Measurements from ENCODE around the gene KLHL26. TPM values are rescaled to one million over a fixed set of nuclear protein-coding genes. Genes with fewer than 3 reads are reported as not detected.

Gene KLHL26, protein sequence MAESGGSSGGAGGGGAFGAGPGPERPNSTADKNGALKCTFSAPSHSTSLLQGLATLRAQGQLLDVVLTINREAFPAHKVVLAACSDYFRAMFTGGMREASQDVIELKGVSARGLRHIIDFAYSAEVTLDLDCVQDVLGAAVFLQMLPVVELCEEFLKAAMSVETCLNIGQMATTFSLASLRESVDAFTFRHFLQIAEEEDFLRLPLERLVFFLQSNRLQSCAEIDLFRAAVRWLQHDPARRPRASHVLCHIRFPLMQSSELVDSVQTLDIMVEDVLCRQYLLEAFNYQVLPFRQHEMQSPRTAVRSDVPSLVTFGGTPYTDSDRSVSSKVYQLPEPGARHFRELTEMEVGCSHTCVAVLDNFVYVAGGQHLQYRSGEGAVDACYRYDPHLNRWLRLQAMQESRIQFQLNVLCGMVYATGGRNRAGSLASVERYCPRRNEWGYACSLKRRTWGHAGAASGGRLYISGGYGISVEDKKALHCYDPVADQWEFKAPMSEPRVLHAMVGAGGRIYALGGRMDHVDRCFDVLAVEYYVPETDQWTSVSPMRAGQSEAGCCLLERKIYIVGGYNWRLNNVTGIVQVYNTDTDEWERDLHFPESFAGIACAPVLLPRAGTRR
- 2.4 to 4.7 TPM (median 2.9 TPM) in 5 replicates for total RNA-seq (2022; extraction: Qiagen RNA extraction; ENCODE audit: low read depth)

DNA sequence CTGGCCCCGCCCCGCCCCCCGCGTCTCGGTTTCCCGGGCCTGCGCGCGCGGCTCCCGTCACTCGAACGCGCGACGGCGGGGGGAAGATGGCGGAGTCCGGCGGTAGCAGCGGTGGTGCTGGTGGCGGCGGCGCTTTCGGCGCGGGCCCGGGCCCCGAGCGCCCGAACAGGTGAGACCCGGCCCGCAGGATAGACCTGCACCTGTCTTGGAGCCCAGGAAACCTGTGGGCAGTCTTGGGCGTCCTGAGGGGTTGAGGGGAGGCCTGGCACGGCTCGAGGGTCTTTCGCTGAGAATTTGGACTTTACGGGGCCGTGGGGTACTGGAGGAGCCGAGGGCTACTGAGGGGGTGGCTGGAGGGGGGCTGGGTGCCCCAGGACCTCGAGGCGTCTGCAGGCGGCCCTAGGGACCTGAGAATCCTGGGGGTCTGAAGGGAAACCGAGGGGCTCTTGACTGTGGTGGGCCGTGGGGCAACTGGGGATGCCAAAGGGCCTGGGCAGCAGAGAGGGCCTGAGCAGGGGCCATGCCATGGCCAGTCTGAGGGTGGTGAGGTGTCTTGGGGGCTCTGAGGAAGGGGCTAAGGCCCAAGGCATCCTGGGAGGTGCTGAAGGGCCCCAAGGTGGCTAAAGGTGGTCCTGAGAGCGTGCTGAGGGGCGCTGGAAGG lies at the start of gene KLHL26:
Gene KLHL26, plus strand, starts transcription at position 60 of the 661 bp plus-strand sequence. Its CDS starts 27 bp downstream, at position 87.

DNA sequence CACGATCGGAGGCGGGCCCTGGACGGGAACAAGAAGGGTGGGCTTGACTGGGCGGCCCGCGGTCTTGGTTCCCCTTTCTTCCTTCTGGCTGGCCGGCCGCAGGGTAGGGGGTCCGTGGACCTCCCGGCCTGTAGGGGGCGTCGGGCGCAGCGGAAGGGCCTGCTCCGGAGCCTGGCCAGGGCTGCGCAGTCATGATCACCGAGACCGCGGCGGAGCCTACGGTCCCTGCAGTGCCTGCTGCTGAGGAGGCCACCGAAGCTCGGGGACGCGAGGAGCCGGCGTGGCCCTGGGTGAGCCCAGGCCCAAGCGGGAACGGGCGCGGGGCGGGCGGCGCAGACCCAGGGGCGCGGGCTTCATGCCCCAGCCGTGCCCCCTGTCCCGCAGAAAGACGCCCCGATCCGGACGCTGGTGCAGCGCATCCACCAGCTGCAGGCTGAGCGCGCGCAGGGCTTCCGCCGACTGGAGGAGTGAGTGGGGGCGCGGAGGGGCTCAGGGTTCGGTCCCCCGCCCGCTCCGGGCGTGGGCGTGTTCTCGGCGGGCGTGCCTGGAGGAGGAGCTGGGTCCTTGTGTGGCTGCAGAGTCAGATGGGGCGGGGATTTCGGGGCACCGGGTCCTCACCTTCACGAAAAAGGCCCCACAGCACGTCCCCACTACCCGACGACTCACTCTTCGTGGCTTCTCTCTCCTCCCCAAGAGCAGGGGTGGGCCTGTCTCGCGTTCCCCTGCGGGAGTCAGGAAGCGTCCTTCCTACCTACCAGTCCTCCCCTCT lies 48.0 kb upstream of the KLHL26 start, which contains the start of gene REX1BD:
Gene REX1BD, plus strand, starts transcription at position 188 of the 769 bp plus-strand sequence. Its CDS starts 4 bp downstream, at position 192.

DNA sequence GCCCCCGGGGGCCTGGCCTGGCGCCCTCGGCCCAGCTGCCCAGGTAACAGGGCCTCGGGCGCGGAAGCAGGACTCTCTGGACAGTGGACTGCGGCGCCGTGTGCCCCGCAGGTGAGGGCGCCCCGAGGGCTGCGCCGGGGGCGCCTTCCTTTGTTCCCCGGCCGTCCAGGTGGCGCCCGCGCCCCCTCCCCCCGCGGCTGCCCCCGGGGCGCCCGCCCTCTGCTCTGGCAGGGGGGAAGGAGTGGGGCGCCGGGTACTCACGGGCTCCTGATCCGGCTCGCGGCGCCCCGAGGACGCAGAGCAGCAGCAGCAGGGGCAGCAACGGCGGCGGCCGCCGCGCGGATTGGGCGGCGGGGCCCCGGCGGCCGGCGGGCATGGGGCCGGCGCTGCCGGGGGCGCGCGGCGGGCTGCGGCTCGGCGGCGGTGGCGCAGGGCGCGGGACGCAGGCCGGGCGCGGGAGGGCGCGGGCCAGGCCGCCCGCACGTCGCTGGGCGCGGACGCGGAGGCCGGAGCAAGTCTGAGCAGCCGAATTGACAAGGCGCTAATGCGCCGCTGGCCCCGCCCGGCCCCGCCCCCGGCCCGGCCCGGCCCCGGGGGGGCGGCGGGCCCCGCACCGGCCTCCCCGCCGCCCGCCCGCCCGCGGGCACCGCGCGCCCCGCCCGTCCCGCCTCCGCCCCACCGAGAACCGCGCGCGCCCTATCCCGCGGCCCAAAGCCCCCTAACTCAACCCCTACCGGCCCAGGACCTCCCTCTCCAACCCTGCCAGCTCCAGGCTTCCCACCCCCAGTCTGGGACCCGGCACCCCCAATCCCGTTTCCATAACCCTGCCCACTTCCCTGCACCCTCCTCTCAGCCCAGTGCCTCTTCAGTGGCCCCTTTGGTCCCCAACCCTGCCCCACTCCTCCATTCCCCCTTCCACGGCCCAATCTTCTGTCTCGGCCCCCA lies 30.3 kb upstream of the KLHL26 start, which contains the start of gene CRLF1:
Gene CRLF1, minus strand, starts transcription at position 519 of the 945 bp plus-strand sequence. Its CDS starts 143 bp downstream, at position 376.

DNA sequence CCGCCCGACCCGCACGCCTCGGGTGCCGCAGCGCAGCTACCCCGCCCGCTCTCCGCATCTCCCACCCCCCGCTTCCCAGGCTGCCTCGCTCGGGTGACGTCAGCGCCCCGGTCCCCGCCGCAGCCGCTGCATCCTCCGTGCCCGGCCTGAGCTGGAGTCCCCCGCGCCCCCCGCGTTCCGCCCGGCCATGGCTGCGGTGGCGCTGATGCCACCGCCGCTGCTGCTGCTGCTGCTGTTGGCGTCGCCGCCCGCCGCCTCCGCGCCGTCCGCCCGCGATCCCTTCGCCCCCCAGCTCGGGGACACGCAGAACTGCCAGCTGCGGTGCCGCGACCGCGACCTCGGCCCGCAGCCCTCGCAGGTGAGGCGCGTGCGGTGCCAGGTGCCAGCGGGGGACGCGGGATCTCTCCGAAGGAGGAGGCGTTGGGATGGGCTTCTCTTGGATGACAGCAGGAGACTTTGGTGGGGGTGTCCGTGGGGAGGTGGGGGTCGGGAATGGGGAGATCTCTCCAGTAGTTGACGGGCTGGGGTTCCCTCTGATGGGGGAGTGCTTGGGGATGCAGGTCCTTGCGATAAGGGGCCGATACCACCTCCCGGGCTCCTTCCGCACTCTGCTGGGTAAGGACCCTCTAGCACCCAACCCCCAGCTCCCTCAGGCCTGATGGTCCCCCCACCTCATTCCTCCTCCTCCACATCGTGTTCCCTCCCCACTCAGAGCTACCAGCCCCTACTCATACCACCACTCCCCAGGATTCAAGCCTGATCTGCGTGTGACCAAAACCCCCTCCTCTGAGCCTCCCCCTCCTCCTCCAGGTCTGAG lies 23.8 kb upstream of the KLHL26 start, which contains the start of gene TMEM59L:
Gene TMEM59L, plus strand, starts transcription at position 99 of the 817 bp plus-strand sequence. Its CDS starts 89 bp downstream, at position 188.

DNA sequence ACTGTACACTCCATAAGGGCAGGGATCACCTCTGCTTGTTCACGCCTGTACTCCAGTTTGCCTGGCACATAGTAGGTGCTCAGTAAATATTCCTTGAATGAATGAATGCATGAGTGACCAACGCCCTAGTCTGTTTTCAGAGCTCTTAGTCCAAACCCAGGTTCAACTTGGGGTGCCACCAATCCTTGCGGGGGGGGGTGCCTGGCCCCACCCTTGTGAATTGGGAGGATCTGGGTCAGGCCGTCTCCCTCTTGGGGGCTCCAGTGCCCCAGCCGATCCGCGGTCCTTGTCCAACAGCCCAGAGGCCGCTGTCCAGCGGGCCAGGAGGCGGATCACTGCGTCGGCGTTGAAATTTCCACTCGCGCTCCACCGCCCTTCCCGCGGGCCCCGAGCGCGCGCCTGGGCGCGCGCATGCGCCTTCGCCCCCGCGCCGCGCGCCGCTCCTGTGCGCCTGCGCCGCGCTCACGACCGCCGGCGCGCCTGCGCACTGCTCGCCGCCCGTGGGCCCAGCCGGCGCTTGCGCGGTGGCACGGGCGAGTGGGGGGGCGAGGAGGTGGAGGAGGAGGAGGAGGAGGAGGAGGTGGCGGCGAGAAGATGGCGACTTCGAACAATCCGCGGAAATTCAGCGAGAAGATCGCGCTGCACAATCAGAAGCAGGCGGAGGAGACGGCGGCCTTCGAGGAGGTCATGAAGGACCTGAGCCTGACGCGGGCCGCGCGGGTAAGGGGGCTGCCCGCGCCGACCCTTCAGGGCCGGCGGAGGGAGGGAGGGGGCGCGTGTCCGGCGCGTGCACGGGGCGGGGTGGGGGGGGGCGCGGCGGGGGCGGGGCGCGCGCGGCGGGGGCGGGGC lies 46.5 kb downstream of the KLHL26 start, which contains the start of gene CRTC1:
Gene CRTC1, plus strand, starts transcription at position 572 of the 849 bp plus-strand sequence. Its CDS starts 23 bp downstream, at position 595.

Other genes with a start within 250 kb of the KLHL26 start
- gene LRRC25, start 239.4 kb upstream of the KLHL26 start, total RNA-seq (2022; extraction: Qiagen RNA extraction; ENCODE audit: low read depth): not detected in 5 replicates
- gene SSBP4, start 217.6 kb upstream of the KLHL26 start, total RNA-seq (2022; extraction: Qiagen RNA extraction; ENCODE audit: low read depth): 34.1 to 57.9 TPM (median 51.4 TPM) in 5 replicates
- 27.1 to 47.3 TPM (median 45.2 TPM) in 5 replicates for gene ISYNA1, start 198.9 kb upstream of the KLHL26 start, total RNA-seq (2022; extraction: Qiagen RNA extraction; ENCODE audit: low read depth)
- gene ELL, start 115.0 kb upstream of the KLHL26 start, total RNA-seq (2022; extraction: Qiagen RNA extraction; ENCODE audit: low read depth): 3.9 to 6.1 TPM (median 5.6 TPM) in 5 replicates
- gene FKBP8, start 93.5 kb upstream of the KLHL26 start, total RNA-seq (2022; extraction: Qiagen RNA extraction; ENCODE audit: low read depth): 116 to 161 TPM (median 147 TPM) in 5 replicates
- gene KXD1, start 79.2 kb upstream of the KLHL26 start, total RNA-seq (2022; extraction: Qiagen RNA extraction; ENCODE audit: low read depth): 81.6 to 108 TPM (median 102 TPM) in 5 replicates
- 1,017 to 1,354 TPM (median 1,138 TPM) in 5 replicates for gene UBA52, start 65.2 kb upstream of the KLHL26 start, total RNA-seq (2022; extraction: Qiagen RNA extraction; ENCODE audit: low read depth)
- gene REX1BD, start 48.2 kb upstream of the KLHL26 start, total RNA-seq (2022; extraction: Qiagen RNA extraction; ENCODE audit: low read depth): 43.0 to 66.6 TPM (median 58.2 TPM) in 5 replicates
- 1.1 to 4.2 TPM (median 3.3 TPM) in 5 replicates for gene CRLF1, start 30.2 kb upstream of the KLHL26 start, total RNA-seq (2022; extraction: Qiagen RNA extraction; ENCODE audit: low read depth)
- gene TMEM59L, start 24.2 kb upstream of the KLHL26 start, total RNA-seq (2022; extraction: Qiagen RNA extraction; ENCODE audit: low read depth): 3.8 to 6.7 TPM (median 5.8 TPM) in 5 replicates
- 3.2 to 5.4 TPM (median 4.1 TPM) in 5 replicates for gene CRTC1, start 46.7 kb downstream of the KLHL26 start, total RNA-seq (2022; extraction: Qiagen RNA extraction; ENCODE audit: low read depth)
- 0.08 to 0.10 TPM in 2 of 5 replicates, not detected in the others for gene COMP, start 154.3 kb downstream of the KLHL26 start, total RNA-seq (2022; extraction: Qiagen RNA extraction; ENCODE audit: low read depth)
- gene UPF1, start 194.9 kb downstream of the KLHL26 start, total RNA-seq (2022; extraction: Qiagen RNA extraction; ENCODE audit: low read depth): 33.1 to 43.0 TPM (median 41.9 TPM) in 5 replicates

All from A549 treated with RU486 at 1 μM for 4 hours (cell line).